Measurements from ENCODE around the gene BTBD16.

DNA sequence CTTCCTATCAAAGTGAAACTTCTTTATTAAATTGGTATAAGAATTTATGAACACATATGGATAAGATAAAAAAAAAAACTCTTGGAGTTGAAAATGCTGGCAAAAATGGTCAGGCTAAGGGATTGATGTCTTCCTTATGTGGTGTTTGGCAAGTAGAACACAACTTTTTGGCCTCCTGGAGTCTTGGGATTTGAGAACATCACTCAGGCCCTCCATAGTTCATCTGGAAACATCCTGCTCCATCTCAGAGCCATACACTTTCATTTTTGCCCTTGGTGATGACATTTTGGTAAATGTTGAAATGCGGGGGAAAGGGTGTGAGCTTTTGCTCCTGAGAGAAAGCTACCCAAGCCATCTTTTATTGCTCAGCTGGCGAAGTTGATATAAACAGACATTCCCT is 27.5 kb upstream of the BTBD16 start:
- TF ChIP-seq, protein P1, sequence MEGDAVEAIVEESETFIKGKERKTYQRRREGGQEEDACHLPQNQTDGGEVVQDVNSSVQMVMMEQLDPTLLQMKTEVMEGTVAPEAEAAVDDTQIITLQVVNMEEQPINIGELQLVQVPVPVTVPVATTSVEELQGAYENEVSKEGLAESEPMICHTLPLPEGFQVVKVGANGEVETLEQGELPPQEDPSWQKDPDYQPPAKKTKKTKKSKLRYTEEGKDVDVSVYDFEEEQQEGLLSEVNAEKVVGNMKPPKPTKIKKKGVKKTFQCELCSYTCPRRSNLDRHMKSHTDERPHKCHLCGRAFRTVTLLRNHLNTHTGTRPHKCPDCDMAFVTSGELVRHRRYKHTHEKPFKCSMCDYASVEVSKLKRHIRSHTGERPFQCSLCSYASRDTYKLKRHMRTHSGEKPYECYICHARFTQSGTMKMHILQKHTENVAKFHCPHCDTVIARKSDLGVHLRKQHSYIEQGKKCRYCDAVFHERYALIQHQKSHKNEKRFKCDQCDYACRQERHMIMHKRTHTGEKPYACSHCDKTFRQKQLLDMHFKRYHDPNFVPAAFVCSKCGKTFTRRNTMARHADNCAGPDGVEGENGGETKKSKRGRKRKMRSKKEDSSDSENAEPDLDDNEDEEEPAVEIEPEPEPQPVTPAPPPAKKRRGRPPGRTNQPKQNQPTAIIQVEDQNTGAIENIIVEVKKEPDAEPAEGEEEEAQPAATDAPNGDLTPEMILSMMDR (IDR thresholded peaks at IDR 0.05; ENCODE audit: poor library complexity): no peak
- TF ChIP-seq EZH2 (IDR thresholded peaks at IDR 0.05; ENCODE audit: borderline replicate concordance): no peak
